Endothelial cell of umbilical vein (primary cell): Measurements from ENCODE around the gene ACSS1. TPM values are rescaled to one million over a fixed set of nuclear protein-coding genes. Genes with fewer than 3 reads are reported as not detected.

Experiments used
- BruUV-seq: library from RNA; stranded (reverse); fragments of 400-500 nt; replicated peaks from 2 replicates; lab custom pipeline; 2021; lab: Mats Ljungman, UMichigan
- CTCF ChIA-PET: fragments of 300-600, 350-600 bp; sonication (Branson Sonifier 250); formaldehyde crosslinking; loops from one replicate; lab custom pipeline; 2021; ENCODE audit warnings: antibody characterized with exemption, inconsistent platforms; lab: Charles Lee
- POLR2A ChIA-PET: fragments of 300-600, 350-600 bp; sonication (Branson Sonifier 250); formaldehyde crosslinking; loops from one replicate; lab custom pipeline; 2021; ENCODE audit warnings: antibody characterized with exemption, inconsistent platforms; lab: Charles Lee
- DNase-seq: peaks from one replicate; pipeline ENCODE4 v3.0.0-alpha.2; 2011; ENCODE audit warnings: low read depth, low spot score
- FAIRE-seq: peaks from 2 replicates; lab custom pipeline; 2011; peaks lifted over from hg19 to GRCh38; lab: Jason Lieb, UNC
- H2AFZ ChIP-seq: 2 replicates; pipeline ENCODE4 v1.6.0; 2012; ENCODE audit warnings: low read depth, low read length, control low read depth, inconsistent platforms
- H3K27ac ChIP-seq: 2 replicates; pipeline ENCODE4 v1.5.1; 2011; ENCODE audit warnings: low read depth, mild to moderate bottlenecking, control low read depth, low read length, moderate library complexity; ENCODE audit not compliant: insufficient read depth
- H3K27me3 ChIP-seq, 2 experiments: 2 replicates each; pipeline versions ENCODE4 v1.6.0 to v1.6.1; 2011; ENCODE audit warnings: low read length in 2 of 2, mixed read lengths in 1 of 2; ENCODE audit not compliant: control insufficient read depth in 2 of 2, insufficient read depth in 2 of 2
- H3K36me3 ChIP-seq, 2 experiments: 2 replicates in 1 of 2; 3 replicates in 1 of 2; pipeline ENCODE4 v1.5.1; 2011; ENCODE audit warnings: low read length in 2 of 2, mild to moderate bottlenecking in 1 of 2, moderate library complexity in 1 of 2; ENCODE audit not compliant: control insufficient read depth in 2 of 2, insufficient read depth in 2 of 2; ENCODE audit errors: extremely low read depth in 1 of 2
- H3K4me1 ChIP-seq: 3 replicates; pipeline ENCODE4 v1.5.1; 2011; ENCODE audit warnings: mild to moderate bottlenecking, low read length; ENCODE audit not compliant: control insufficient read depth, insufficient read depth; ENCODE audit errors: extremely low read depth
- H3K4me2 ChIP-seq: 2 replicates; pipeline ENCODE4 v1.6.1; 2011; ENCODE audit warnings: low read length, control low read depth, mixed read lengths; ENCODE audit not compliant: insufficient read depth
- H3K4me3 ChIP-seq, 3 experiments: fragments of 200-600 bp in 1 of 3; sonication (generic), shearing (Covaris generic) in 1 of 3; replicated peaks in 1 of 3; 2 replicates each; pipeline ENCODE4 v1.5.1; 2011 to 2016; ENCODE audit warnings: control low read depth in 3 of 3, low read length in 3 of 3, mild to moderate bottlenecking in 2 of 3, inconsistent platforms in 1 of 3, low read depth in 1 of 3, moderate library complexity in 1 of 3; ENCODE audit not compliant: insufficient read depth in 1 of 3
- H3K79me2 ChIP-seq: 2 replicates; pipeline ENCODE4 v1.6.0; 2012; ENCODE audit warnings: low read length, inconsistent platforms; ENCODE audit not compliant: control insufficient read depth, insufficient read depth
- H3K9ac ChIP-seq: replicated peaks from 2 replicates; pipeline ENCODE3; 2011; ENCODE audit warnings: low read length, control low read depth; ENCODE audit not compliant: insufficient read depth; ENCODE audit errors: extremely low read depth
- H3K9me1 ChIP-seq: replicated peaks from 3 replicates; pipeline ENCODE4 v1.6.0; 2011; ENCODE audit warnings: mild to moderate bottlenecking, low read length; ENCODE audit not compliant: control insufficient read depth, insufficient read depth; ENCODE audit errors: extremely low read depth
- H3K9me3 ChIP-seq: replicated peaks from 2 replicates; pipeline ENCODE4 v1.5.1; 2012; ENCODE audit warnings: low read length, inconsistent platforms; ENCODE audit not compliant: control insufficient read depth, insufficient read depth
- H4K20me1 ChIP-seq: replicated peaks from 2 replicates; pipeline ENCODE3; 2011; ENCODE audit warnings: mild to moderate bottlenecking, low read length; ENCODE audit not compliant: control insufficient read depth, insufficient read depth; ENCODE audit errors: extremely low read depth
- EZH2 ChIP-seq: IDR thresholded peaks from 2 replicates; pipeline ENCODE4 v1.6.1; 2012; ENCODE audit warnings: borderline replicate concordance, low read depth, mild to moderate bottlenecking, moderate library complexity, low read length, inconsistent platforms; ENCODE audit not compliant: severe bottlenecking
- FOS ChIP-seq: IDR thresholded peaks from 2 replicates; pipeline ENCODE4 v1.6.1; 2011; ENCODE audit warnings: mild to moderate bottlenecking, low read length, moderate library complexity, borderline replicate concordance; ENCODE audit not compliant: insufficient read depth
- GATA2 ChIP-seq: IDR thresholded peaks from 2 replicates; pipeline ENCODE4 v1.7.0; 2011; ENCODE audit warnings: low read depth, mild to moderate bottlenecking, moderate library complexity, mixed read lengths, low read length; ENCODE audit not compliant: insufficient read length, insufficient read depth
- JUN ChIP-seq: IDR thresholded peaks from 2 replicates; pipeline ENCODE4 v1.6.1; 2011; ENCODE audit warnings: borderline replicate concordance, low read depth; ENCODE audit not compliant: insufficient read length, insufficient read depth
- MAX ChIP-seq: IDR thresholded peaks from 2 replicates; pipeline ENCODE4 v1.6.1; 2011; ENCODE audit not compliant: insufficient read depth, insufficient read length
- MYC ChIP-seq: IDR thresholded peaks from one replicate; pipeline ENCODE4 v1.6.1; 2011; ENCODE audit warnings: mild to moderate bottlenecking, low read depth, low read length
- POLR2A ChIP-seq: IDR thresholded peaks from 2 replicates; pipeline ENCODE4 v1.6.1; 2012; ENCODE audit warnings: low read depth, mild to moderate bottlenecking, control low read depth, low read length
- POLR2AphosphoS5 ChIP-seq: IDR thresholded peaks from 2 replicates; pipeline ENCODE4 v1.6.1; 2012; ENCODE audit warnings: low read depth, mild to moderate bottlenecking, control low read depth, low read length, moderate library complexity; ENCODE audit not compliant: insufficient read depth
- dilution Hi-C: fragments of 300-500 bp; cut with MboI; formaldehyde crosslinking; loops from one replicate; pipeline ENCODE4 v1.15.0; 2019; ENCODE audit warnings: low sequenced_read_pairs; ENCODE audit not compliant: extremely low pct_ligation_motif_present
- intact Hi-C: fragments of 100-400 bp; cut with micrococcal nuclease; formaldehyde crosslinking; loops from one replicate; pipeline ENCODE4 v1.10.0; 2022
- polyA plus RNA-seq, 4 experiments: library from polyadenylated mRNA; depleted of rRNA in 3 of 4; stranded (reverse) in 3 of 4; unstranded in 1 of 4; fragments of >200 nt; gene quantifications; 2 replicates each; pipeline versions ENCODE4 v1.2.1 to v1.2.3, GENCODE V29; 2011 to 2012; ENCODE audit warnings: missing spikeins in 1 of 4
- total RNA-seq: library from RNA; stranded (reverse); gene quantifications from 2 replicates; pipeline ENCODE4 v1.2.3, GENCODE V29; 2021
- TF ChIP-seq, protein P1 (sequence below), 2 donors: IDR thresholded peaks; 1 replicate in 1 of 2; 2 replicates in 1 of 2; pipeline ENCODE4 v1.5.1; 2011; ENCODE audit warnings: low read length in 2 of 2, mild to moderate bottlenecking in 2 of 2, moderate library complexity in 2 of 2, control low read depth in 1 of 2, inconsistent platforms in 1 of 2, low read depth in 1 of 2; ENCODE audit not compliant: insufficient read depth in 1 of 2; ENCODE audit errors: extremely low read depth in 1 of 2

Gene ACSS1
- total and polyA plus RNA-seq, 2 donors (not counting 3 experiments of a cell fraction or from before 2014, with no cell fraction given) = 6.2 to 17.9 TPM

DNA sequence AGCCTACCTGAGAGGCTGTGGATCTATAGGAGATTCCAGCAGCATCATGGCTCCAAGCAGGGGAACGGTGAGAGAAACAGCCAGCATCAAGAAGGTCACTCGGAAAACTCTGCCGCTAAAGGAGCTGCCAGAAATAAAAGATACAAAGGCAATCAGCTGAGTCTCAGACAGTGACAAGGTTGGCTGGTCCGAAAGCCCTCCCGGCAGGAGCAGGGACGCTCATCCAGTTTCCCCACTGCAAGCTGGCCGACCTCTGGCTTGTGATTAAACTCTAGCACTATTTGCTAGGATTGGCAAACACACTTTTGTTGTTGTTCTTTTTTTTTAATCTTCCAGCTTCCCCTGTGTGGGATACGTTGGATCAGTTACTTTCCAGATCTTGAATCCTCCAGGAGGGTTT is 74.0 kb downstream of the ACSS1 start:
- Histone ChIP-seq H3K36me3 (peaks cover 2 to 5% of the 10 kb centered on the region in 2 experiments), H3K79me2 (peaks cover 25% of the 10 kb centered on the region), H3K4me2 (no peak overlapping the region), H3K9ac (no peak overlapping the region), H3K4me3 (no peak overlapping the region), H3K4me1 (no peaks in the 10 kb centered on the region), H3K27me3 (no peaks in the 10 kb centered on the region), H3K9me3 (no peaks in the 10 kb centered on the region), H3K9me1 (no peaks in the 10 kb centered on the region), H2AFZ (no peak overlapping the region), H4K20me1 (no peaks in the 10 kb centered on the region), H3K27ac (no peak overlapping the region)
- FAIRE-seq (no peak), DNase-seq (no peak)
- dilution Hi-C loops (no loop called here), intact Hi-C loops (no loop called here)
- POLR2A ChIA-PET = no interaction called here
- no TSS peak for BruUV-seq
- TF ChIP-seq EZH2 = no peak
- CTCF ChIA-PET = no interaction called here

DNA sequence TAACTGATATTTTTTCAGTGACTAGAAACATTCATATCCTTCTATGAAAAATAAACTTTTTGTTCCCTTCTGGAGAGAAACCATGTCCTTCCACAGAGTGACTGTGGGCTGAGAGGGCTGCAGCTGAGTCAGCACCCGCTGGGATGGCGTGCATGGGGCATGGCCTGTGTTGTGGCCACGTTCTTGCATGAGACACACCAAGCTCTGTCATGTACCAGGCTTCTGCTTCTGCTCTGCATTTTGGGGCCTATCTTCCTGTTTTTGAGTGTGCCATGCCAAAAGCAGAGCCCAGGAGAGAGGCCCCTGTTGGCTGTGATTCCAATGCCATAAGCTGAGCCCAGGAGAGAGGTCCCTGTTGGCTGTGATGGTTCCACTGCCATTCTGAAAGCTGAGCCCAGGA is 76.1 kb downstream of the ACSS1 start:
- H3K79me2 ChIP-seq = peaks cover 11% of the 10 kb centered on the region
- H4K20me1 ChIP-seq = no peaks in the 10 kb centered on the region
- no peaks in the 10 kb centered on the region for H3K9me1 ChIP-seq
- intact Hi-C loops (no loop called here), dilution Hi-C loops (no loop called here)
- no peak overlapping the region for H3K9ac ChIP-seq
- TF ChIP-seq GATA2 = no peak
- no peak for TF ChIP-seq FOS
- TF ChIP-seq POLR2AphosphoS5 = no peak
- TF ChIP-seq POLR2A = no peak
- no peak for TF ChIP-seq MYC
- TF ChIP-seq MAX = no peak
- TF ChIP-seq JUN = no peak
- TF ChIP-seq, protein P1, sequence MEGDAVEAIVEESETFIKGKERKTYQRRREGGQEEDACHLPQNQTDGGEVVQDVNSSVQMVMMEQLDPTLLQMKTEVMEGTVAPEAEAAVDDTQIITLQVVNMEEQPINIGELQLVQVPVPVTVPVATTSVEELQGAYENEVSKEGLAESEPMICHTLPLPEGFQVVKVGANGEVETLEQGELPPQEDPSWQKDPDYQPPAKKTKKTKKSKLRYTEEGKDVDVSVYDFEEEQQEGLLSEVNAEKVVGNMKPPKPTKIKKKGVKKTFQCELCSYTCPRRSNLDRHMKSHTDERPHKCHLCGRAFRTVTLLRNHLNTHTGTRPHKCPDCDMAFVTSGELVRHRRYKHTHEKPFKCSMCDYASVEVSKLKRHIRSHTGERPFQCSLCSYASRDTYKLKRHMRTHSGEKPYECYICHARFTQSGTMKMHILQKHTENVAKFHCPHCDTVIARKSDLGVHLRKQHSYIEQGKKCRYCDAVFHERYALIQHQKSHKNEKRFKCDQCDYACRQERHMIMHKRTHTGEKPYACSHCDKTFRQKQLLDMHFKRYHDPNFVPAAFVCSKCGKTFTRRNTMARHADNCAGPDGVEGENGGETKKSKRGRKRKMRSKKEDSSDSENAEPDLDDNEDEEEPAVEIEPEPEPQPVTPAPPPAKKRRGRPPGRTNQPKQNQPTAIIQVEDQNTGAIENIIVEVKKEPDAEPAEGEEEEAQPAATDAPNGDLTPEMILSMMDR (IDR thresholded peaks at IDR 0.05; ENCODE audit: extremely low read depth in 1 of 2, insufficient read depth in 1 of 2, low read depth in 1 of 2, low read length in 2 of 2) = no peak
- no peak for TF ChIP-seq EZH2
- H3K4me1 ChIP-seq = no peaks in the 10 kb centered on the region
- CTCF ChIA-PET = no interaction called here
- H3K9me3 ChIP-seq = no peaks in the 10 kb centered on the region
- FAIRE-seq = no peak
- no peak overlapping the region for H2AFZ ChIP-seq
- no TSS peak for BruUV-seq
- H3K4me2 ChIP-seq = no peak overlapping the region
- H3K27me3 ChIP-seq = no peaks in the 10 kb centered on the region
- POLR2A ChIA-PET = no interaction called here
- H3K4me3 ChIP-seq = no peak overlapping the region
- no peak overlapping the region for H3K27ac ChIP-seq
- DNase-seq = no peak
- peaks cover 2 to 5% of the 10 kb centered on the region in 2 experiments for H3K36me3 ChIP-seq
